Hematopoietic multipotent progenitor cell treated with erythropoietin and hydrocortisone succinate and interleukin-3 and kit ligand, for 4 days (in vitro differentiated cells): ENCODE data around the gene CD200R1L.
A peak's percentile ranks its signal among the peaks of the same experiment; 100 is the strongest.

Source experiments
- DNase-seq: peaks from one replicate; pipeline ENCODE4 v3.0.0-alpha.2; 2015

CD200R1L gene

GRCh38 chr3:112817797-112818196 lies 28.9 kb downstream of the CD200R1L start:
- peak; percentile 23 for DNase-seq

DNA sequence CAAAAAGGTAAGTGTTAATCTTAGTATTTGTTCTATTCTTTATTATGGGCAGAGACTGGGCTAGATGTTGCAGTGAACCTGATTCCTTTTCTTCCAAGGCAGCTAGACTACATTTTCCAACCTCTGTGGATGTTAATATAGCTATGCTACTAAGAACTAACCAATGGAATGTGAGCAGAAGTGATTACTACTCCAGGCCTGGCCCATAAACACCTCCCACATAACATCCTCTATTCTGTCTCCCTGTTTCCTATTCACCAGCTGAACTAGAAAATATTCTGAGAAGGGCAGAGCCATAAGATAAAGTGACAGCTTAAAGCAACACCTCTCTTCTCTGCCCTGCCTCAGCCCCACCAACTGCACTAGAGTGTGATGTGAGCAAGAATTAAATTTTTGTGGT lies 29.4 kb downstream of the CD200R1L start:
- DNase-seq = no peak

DNA sequence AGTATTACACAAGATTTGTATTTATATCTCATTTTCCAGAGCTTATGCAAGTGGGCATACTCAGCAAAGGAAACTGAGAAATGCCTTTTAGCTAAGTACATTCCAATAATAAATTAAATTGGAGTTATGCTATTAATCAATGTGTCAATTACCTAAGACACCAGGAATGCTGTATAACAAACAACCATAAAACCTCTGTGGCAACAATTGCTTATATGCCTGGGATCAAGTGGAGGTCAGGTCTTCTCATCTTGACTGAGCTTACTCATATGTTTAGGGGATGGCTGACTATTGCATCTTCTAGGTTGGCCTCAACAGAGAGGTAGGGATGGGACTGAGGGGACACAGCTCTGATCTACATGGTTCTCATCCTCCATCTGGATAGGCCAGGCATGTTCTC lies 30.7 kb downstream of the CD200R1L start:
- no peak for DNase-seq

- DNase-seq = peak; percentile 71
These were observed 32.4 kb downstream of the CD200R1L start for GRCh38 chr3:112814266-112814665.

DNA sequence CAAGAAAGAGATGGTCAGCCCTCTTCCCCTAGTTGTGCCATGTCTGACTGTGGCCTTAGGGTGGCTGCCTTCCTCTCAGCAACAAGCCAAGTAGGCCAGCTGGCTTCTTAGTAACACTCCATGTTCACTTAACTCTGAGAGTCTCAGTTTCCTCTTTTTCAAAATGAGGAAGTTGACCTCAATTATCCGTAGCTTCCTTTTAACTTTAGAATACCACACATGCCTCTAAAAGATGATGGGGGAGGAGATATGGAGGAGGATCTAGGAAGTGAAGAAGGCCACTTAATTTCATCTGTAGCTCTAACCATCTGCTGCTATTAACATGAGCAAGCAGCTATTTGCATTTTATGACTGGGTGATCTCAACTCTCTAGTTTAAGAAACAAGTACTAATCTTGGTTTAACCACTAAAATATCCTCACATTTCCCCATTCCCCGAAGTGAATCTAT lies 32.9 kb downstream of the CD200R1L start:
- DNase-seq = peak; percentile 95

- DNase-seq = peak; percentile 28
These were observed 33.6 kb downstream of the CD200R1L start for GRCh38 chr3:112813016-112813415.

DNA sequence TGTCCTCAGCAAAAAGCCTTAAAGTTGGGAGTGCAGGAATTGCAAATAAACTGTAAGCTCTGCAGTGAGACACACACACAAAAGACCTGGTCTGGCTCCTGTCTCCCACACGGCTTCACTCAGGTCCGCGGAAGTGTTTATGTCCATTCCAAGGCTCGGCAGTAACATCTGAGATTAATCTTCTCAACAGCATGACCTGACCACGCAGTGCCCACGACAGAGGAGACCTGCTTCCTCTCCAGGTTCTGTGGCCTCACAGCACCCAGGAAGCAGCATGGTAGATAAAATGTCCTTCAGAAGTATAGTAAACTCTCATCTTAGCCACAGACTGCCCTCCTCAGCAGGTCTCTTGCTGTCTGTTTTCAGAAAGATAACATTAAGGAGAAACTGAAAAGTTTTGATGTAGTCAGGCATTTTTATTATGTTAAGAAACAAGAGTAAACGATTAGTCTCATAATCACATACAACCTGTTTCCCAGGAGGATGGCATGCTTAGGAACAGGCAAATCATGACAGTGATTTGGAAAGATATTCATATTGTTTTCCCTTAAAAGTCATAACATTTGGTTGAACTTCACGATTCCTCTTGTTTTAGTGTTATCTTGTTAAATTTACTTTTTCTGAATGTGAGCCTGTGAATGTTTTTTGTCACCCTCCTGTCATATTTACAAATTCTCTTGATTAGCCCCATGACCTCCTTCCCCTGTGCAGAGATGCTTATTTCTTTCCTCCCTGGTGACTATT lies 34.6 kb downstream of the CD200R1L start:
- peak; percentile 70 for DNase-seq

GRCh38 chr3:112811131-112811884 lies 35.4 kb downstream of the CD200R1L start:
- DNase-seq = no peak

- no peak for DNase-seq
These were observed 36.1 kb downstream of the CD200R1L start for GRCh38 chr3:112810561-112810960.

GRCh38 chr3:112808136-112808535 lies 38.5 kb downstream of the CD200R1L start:
- DNase-seq = no peak

DNA sequence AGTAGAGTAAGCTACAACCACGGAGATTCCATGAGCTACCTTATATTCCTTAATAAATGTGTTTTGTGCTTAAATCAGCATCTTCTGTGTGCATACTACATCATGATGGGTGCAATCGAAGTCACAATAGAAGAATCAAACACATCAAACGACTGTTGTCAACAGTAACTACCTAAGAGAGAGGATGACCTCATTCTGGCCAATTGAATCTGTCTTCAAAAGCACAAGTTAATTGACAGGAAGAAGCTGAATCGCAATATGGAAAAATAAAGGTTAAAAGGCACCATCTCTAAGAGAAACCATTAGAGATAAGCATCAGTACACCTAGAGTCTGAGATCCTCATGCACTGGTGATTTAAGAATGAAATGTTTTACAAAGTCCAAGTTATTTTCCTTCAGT lies 39.0 kb downstream of the CD200R1L start:
- no peak for DNase-seq

GRCh38 chr3:112806903-112807302 lies 39.8 kb downstream of the CD200R1L start:
- DNase-seq = no peak

GRCh38 chr3:112805126-112805525 lies 41.5 kb downstream of the CD200R1L start:
- DNase-seq = no peak

DNA sequence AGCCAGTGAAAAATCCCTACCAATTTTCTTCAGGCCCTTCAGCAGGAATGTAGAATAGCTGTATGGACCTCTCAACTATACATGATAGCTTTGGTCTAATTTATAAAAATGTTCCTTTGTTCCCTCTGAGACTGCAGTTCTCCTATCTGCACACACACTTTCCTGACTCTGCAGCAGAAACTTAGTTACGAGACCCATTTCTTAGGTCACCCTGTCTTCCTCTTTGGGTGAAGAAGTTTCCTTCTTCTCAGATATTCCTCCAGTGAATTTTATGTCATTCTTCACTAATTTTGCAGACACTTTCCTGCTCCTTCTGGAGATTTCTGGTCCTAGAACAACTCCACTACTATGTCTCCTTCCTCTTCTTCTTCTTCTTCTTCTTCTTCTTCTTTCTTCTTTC lies 42.6 kb downstream of the CD200R1L start:
- no peak for DNase-seq

DNA sequence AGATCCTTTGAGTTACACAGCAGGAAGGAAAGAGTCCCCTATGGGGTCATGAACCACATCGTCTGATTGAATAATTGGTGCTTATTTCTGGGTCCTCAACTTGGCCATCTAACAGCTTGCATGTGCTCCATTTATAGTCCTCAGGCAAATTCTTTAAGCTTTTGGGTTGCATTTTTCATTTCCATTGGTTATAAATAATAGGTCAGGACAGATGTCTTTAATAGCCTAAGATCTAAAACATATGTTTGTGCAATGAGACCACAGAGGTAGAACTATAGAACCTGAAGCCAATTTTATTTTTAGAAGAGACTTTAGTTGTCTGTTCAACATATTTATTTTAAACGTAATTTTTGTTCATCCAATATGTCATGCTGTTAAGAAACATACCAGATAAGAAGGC lies 43.2 kb downstream of the CD200R1L start:
- DNase-seq = no peak

DNA sequence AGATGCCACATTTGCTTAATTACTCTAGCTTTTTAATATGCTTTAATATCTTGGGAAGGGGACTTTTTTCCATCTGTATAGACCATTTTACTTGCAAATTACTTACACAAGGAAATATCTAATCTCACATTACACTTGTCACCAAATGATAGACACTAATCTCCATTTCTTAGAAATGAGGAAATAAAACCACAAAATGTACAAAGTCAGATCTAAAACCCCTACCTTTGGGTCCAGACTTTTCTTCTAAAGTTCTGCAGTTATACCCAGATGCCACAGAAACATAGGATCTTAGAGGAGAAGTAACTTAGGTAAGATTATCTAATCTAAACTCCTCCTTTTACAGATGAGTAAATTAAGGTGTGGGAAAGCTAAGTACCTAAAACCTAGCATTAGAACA lies 44.3 kb downstream of the CD200R1L start:
- DNase-seq = peak; percentile 59

GRCh38 chr3:112799946-112800345 lies 46.7 kb downstream of the CD200R1L start:
- no peak for DNase-seq

GRCh38 chr3:112794622-112795172 lies 52.0 kb downstream of the CD200R1L start:
- DNase-seq = peak; percentile 65

- no peak for DNase-seq
These were observed 53.2 kb downstream of the CD200R1L start for GRCh38 chr3:112793326-112794081.

DNA sequence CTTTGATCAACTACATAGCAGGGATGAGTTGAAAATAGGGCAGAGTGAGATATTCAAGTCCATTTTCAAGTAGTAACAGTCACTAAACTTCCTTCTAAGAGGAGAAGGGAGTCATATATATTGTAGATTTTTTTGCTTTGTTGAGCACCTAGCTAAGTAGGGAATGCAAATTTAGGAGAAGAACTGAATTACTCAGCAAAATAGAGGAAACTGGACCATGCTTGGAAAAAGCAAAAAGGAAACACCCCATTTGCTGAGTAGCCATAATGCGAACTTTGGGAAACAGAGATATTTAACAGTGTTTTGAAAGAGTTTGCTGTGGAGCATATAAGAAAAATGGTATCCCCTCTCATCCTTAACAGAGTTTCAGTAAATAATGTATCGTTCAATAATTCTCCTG lies 54.9 kb downstream of the CD200R1L start:
- DNase-seq = no peak

GRCh38 chr3:112789787-112790186 lies 56.9 kb downstream of the CD200R1L start:
- DNase-seq = no peak

GRCh38 chr3:112786881-112787579 lies 59.6 kb downstream of the CD200R1L start:
- no peak for DNase-seq
